GM21786 (cell line): ENCODE measurements around the gene SLC9A5.

Experiments
- ATAC-seq: cut with Tn5 transposase; IDR thresholded peaks from one replicate; pipeline ENCODE4 v1.9.1; 2021; ENCODE audit not compliant: unreplicated experiment

SLC9A5 gene

DNA sequence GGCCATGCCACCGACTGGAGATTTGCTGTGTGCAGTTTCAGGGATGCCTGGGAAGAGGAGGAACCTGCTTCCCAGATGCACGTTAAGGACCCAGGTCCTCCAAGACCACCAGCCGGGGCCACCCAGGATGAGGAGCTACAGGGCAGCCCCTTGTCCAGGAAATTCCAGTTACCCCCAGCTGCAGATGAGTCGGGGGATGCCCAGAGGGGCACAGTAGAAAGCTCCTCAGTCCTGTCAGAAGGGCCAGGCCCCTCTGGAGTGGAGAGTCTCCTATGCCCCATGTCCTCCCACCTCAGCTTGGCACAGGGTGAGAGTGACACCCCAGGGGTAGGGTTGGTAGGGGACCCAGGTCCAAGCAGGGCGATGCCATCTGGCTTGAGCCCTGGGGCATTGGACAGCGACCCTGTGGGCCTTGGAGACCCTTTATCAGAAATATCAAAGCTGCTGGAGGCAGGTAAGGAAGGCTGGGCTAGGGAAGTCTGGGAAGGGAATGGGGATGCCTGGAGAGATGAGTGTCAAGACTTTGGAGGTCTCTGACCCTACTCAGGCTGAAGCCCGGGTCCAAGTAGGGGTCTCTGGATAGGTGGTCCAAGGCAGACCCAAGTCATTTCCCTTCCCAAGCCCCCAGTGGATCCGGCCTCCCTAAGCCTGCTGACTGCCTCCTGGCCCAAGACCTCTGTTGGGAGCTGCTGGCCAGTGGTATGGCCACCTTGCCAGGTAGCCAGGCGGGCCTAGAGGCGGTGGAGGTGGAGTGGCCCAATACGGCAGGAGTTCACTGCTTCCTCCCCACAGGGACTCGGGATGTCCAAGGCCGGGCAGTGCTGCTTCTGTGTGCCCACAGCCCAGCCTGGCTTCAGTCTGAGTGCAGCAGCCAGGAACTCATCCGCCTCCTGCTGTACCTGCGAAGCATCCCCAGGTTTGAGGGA lies 31.6 kb downstream of the SLC9A5 start:
- ATAC-seq: no peak

DNA sequence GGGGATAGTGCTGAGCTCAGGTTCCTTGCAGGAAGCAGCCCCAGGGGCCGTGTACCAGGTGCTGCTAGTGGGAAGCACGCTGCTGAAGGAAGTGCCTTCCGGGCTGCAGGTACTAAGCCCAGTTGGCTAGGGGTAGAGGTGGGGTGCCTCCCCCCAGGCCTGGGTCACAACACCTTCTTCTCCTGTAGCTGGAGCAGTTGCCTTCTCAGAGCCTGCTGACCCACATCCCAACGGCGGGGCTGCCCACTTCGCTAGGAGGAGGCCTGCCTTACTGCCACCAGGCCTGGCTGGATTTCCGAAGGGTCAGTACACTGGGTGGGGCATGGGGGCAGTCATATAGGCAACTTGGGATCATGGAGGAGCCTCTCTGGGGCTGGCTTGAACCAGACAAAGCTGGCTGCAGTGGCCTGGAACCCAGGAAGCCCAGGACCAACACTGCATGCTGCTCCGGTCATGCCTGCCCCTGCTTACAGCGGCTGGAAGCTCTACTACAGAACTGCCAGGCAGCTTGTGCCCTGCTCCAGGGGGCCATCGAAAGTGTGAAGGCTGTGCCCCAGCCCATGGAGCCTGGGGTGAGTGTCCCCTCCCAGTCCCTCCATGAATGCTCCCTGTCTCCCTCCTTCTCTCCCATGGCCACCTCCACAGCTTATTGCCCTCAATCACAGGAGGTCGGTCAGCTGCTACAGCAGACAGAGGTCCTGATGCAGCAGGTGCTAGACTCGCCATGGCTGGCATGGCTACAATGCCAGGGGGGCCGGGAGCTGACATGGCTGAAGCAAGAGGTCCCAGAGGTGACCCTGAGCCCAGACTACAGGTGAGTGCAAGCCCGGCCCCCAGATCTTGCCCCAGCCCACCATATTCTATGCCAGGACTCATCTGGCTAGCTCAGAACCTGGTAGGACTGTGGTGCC lies 33.0 kb downstream of the SLC9A5 start:
- ATAC-seq: no peak

DNA sequence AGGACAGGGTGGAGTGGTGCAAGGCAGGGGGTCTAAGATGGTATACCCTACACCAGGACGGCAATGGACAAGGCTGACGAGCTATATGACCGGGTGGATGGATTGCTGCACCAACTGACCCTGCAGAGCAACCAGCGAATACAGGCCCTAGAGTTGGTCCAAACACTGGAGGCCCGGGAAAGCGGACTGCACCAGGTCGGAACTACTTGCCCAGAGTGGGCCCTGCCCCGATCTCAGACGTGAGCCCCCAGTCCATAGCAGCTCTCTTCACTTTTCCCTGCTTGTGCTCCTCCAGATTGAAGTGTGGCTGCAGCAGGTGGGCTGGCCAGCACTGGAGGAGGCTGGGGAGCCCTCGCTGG lies 33.6 kb downstream of the SLC9A5 start:
- no peak for ATAC-seq

DNA sequence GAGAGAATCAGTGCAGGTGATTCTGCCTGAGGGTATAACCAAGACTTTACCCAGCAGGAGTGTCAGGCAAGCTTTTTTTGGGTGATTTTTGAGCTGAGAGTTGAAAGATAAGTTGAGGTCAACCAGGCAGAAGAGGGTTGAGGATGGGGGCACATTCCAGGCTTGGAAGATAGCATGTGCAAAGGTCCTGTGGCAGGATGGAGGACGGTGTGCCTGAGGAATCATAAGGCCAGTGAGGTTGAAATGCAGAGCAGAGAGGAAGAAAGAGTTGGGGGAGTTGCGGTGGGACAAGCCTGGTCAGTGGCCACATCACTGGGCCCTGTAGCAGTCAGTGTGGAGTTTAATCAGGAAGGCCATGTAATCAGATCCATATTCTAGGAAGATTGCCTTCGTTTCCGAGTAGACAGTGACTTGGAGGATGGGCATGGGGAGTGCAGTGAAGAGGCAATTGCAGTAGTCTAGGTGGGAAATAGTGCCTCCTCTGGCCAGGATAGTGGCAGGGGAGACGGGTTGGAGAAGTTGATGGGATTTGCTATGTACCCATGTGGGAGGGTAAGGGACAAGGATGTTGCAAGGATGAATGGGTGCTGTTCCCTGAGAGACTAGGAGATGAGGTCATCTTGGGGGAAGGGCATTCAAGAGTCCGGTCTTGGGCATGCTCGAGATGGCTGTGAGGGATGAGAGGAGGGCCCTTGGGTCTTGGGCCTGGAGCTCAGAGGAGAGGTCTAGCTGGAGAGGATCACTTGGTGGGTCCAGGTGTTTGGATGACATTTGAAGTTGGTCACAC lies 34.5 kb downstream of the SLC9A5 start:
- no peak for ATAC-seq

DNA sequence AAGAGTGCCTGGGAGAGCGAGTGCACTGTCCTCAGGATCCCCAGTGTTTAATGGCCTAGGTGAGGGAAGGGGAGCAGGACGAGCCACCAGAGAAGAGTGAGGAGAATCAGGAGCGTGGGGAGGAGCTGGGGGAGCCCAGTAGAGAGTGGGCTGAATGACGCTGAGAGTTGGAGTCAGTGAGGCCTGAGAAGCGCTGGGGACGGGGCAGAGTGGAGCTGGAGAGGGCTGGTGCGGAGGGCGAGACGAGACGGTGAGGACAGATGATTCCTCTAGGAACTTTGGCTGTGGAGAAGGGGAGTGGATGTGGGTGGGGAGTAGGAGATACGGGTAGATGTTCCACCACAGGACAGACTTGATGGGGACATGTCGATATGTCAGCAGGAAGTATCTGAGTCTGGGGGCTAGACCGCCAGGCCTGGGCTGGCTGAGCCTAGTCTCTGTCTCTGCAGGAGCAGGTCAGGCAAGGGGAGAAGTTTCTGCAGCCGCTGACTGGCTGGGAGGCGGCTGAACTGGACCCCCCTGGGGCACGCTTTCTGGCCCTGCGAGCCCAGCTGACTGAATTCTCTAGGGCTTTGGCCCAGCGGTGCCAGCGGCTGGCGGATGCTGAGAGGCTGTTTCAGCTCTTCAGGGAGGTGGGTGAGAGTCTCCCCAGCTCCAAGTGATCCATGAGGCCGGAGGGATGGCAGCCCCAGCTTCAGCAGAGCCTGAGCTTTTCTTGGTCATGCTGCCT lies 35.2 kb downstream of the SLC9A5 start:
- ATAC-seq: no peak

DNA sequence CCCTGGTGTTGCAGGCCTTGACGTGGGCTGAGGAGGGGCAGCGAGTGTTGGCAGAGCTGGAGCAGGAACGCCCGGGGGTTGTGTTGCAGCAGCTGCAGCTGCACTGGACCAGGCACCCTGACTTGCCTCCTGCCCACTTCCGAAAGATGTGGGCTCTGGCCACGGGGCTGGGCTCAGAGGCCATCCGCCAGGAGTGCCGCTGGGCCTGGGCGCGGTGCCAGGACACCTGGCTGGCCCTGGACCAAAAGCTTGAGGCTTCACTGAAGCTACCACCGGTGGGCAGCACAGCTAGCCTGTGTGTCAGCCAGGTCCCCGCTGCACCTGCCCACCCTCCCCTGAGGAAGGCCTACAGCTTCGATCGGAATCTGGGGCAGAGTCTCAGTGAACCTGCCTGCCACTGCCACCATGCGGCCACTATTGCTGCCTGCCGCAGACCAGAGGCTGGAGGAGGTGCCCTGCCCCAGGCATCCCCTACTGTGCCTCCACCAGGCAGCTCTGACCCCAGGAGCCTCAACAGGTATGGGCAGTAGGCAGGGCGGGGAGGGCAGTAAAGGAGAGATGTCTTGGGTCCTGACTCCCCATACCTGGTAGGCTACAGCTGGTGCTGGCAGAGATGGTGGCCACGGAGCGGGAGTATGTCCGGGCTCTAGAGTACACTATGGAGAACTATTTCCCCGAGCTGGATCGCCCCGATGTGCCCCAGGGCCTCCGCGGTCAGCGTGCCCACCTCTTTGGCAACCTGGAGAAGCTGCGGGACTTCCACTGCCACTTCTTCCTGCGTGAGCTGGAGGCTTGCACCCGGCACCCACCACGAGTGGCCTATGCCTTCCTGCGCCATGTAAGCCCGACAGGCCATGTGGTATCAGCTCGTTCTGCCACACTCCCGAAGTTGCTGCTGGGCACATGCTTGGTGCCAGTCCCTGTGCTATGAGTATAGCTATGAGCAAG lies 36.2 kb downstream of the SLC9A5 start:
- no peak for ATAC-seq

DNA sequence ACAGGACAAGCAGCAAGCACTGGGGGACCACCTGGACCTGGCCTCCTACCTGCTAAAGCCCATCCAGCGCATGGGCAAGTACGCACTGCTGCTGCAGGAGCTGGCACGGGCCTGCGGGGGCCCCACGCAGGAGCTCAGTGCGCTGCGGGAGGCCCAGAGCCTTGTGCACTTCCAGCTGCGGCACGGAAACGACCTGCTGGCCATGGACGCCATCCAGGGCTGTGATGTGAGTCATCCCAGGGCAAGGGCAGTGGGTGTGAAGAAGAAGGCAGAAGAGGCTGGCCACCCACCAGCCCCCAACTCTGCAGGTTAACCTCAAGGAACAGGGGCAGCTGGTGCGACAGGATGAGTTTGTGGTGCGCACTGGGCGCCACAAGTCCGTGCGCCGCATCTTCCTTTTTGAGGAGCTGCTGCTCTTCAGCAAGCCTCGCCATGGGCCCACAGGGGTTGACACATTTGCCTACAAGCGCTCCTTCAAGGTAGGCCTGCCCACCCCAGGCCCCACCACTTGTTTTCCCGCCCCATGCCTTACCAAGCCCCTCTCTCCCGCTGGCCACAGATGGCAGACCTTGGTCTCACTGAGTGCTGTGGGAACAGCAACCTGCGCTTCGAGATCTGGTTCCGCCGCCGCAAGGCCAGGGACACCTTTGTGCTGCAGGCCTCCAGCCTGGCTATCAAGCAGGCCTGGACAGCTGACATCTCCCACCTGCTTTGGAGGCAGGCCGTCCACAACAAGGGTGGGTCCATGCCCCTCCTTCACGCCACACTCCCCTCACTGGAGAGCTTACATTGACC lies 37.9 kb downstream of the SLC9A5 start:
- ATAC-seq: no peak

DNA sequence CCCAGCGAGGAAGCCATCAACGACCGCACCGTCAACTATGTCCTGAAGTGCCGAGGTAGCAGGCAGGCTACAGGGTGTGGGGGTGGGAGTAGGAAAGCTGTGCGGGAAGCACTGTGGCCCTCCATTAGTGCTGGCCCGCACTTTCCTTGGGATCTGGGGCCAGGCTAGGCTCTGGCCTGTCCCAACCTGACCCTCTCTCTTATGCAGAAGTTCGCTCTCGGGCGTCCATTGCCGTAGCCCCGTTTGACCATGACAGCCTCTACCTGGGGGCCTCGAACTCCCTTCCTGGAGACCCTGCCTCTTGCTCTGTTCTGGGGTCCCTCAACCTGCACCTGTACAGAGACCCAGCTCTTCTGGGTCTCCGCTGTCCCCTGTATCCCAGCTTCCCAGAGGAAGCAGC lies 39.2 kb downstream of the SLC9A5 start:
- no peak for ATAC-seq

DNA sequence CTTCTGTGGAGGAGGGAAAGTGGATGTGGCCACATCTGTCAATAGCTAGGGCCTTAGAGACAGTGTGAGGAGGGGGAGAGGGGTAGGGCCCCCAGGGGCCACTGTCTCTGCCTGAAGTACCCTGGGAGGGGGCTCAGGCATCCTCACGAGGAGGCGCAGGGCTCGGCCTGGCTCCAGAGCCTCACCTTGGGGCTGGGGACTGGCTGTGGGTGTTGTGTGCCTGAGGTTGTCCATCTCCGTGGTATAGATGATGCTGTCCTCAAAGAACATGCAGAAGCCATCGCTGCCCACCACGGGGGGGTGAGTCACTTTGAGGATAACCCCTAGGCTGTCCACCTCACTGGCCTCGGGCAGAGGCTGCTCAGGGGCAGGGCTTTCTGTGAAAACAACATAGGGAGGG lies 42.7 kb downstream of the SLC9A5 start:
- ATAC-seq: no peak

DNA sequence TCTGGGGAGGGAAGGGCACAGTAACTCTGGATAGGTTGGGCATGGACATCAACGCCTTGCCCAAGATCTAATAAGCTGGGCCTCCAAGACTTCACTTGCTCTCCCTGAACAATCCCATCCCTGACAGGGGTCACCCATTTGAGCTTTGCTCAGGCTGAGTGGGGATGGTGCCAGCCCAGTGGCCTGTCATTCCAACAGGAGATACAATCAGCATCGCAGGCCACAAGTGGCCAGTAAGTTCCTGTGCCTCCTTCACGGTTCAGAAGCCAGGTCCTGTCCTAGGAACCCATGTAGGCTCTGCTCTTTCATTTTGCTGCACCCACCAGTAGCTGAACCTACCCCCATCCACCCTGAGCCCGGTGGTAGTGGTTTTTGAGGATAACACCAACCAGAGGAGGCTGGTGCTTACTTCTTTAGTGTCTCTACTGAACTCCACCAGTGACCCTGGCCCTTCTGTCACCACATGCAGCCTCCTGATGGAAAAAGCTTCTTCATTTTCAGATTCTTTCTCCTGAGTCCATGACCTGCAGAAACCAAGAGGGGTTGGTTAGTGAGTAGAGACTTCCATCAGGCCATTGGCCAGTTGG lies 45.5 kb downstream of the SLC9A5 start:
- ATAC-seq: no peak

DNA sequence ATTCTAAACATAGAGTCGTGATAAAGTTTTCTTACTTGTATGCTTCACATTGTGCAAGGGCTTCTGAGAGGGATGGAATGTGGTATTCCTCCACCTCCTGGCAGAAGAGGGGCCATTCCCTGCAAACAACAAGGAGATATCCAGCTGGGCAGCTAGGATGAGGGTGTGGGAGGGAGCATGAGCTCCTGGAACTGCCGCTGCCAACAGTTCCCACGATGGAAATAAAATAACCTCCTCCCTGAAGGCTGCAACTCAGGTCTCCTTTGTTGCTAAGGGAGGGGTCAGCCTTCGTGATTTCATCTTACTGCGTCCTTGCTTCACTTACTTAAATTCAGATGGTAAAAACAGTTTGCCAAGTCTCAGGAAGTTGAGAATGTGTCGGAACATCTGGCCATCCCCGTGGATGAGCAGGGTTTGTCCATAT lies 46.2 kb downstream of the SLC9A5 start:
- no peak for ATAC-seq

DNA sequence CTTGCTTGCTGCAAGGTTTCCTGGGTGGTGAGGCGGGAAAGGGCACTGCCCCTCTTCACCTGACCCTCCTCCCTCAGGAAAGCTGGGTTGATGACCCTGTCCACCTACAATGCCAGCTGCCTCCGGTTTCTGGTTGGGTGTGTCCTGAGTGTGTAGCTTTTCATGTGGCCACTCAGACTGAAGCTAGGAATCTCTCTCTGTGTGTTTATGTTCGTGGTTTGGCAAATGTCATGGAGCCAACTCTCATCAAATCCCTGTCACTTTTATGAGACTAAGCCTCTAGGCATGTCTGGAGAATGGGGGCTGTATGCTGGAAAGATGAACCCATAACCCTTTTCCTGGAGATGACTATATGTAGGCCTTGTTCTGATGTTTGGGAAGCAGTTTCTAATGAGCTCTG lies 47.6 kb downstream of the SLC9A5 start:
- ATAC-seq: no peak

DNA sequence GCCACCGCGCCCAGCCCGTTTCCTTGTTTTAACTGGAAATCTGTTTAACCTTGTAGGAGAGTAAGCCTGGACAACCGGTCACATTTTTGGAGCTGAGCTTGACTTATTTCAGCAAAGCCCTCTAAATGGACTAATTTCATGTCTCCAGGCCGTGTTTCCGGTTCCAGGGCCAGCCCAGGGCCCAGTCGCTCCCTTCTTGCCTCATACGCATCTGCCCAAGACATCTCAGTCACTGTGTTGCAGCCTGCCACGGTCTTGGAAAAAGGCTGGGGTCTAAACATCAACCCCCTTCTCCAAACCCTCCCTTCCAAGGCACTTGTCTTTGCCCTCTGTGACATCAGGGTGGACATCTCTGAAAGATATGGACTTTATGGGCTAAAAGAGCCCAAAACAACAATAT lies 49.5 kb downstream of the SLC9A5 start:
- ATAC-seq: no peak

DNA sequence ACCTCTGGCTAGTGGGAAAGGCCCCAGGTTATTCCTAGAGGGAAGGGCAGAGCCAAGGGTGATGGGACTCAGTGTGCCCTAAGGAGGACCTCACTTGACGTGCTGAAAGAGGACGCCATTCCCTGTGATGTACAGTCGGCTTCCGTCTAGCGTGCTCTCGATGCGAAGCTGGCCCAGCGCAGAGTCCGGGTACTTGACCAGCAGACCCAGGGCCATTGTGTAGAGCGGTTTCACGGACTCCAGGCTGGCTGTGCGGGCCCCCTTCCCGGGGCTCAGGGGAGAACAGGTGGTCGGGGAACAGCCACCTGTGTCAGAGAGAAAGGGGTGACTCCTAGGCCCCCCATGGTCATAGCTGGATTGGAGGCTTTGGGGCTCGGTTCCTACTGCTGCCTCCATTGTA lies 50.5 kb downstream of the SLC9A5 start:
- ATAC-seq: no peak

DNA sequence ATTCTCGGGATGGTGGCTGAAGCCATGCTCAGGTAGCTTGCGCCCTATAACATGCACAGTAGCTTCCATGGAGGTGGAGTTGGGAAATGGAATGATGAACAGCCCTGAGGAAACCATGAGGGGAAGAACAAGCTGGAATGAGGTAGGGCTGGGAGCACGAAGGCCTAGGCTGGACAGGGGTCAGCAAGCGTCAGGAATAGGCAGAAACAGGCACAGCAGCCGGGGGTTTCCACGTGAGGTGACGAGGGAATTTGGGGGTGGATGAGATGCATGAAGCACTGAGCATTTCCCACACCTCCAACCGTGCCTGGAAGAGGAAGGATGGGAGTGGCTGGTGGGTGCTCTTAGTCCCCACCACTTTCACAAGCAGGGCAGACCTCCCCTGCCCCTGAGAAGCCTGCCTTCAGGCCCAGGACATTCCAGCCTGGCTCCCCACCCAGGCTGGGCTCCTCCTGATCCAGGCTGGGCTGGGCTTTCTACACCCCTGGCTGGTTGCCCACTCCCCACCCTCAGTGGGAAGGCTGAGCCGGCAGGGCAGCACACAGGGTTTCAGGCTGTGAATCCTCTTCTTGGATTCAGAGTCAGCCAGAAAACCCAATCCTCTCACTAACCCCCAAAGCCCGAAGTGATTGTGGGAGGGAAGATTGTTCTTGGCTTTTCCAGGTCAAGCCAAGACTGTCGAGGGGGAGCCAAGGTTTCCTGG lies 52.5 kb downstream of the SLC9A5 start:
- no peak for ATAC-seq

DNA sequence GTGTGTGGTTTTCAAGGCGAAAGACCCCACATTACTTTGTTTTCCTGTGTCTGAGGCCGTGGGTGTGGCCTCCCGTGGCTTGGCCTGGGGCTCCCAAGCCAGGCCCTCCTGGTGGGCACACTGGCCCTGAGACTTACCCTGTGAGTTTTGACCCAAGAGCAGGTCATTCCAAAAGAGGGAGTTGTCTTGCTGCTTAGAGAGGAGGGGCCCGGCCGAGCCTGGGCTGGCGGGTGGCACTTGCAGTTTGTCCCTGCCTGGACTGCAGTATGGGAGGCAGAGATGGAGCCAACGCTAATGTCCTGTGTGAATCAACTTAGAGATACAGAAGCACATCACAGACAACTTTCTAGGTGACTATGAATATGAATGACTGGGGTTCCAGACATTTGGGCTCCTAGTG lies 53.3 kb downstream of the SLC9A5 start:
- no peak for ATAC-seq

DNA sequence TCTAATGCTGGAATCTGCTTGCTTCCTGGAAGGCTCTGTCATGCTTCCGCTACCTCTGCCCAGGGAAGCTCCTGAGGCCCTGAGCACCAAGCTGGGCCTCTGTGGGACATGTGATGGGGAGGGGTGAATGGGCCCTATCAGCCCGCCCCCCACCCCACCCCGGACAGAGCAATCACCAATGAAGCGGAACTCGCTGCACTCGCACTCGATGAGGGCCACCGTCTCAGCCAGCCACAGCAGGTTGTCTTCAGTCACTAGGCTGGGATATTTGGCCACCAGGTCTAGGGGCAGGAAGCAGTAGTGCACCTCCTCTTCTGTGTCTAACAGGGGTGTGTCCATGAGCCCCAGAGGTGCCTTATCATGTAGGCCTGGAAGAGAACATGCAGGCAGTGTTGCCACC lies 54.2 kb downstream of the SLC9A5 start:
- ATAC-seq: no peak

DNA sequence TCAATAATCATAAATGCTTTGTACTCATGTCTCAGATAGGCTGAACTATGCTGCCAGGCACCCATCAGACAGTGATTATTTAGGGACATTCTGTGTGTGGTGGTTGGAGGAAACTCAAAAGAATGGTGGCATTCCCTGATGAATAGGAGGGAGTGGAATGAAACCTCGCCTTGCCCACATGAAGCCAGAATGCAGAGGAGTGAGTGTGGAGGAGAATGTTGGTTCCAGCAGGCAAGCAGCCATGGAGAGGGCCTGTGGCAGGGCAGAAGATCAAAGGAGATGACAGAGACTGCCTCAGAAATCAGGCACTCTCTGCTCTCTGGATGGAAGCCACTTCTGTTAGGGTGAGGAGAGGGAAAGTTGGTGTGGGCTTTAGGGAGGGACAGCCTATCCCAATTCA lies 55.2 kb downstream of the SLC9A5 start:
- no peak for ATAC-seq
